ENCODE measurements around the gene PIAS4. TPM values are rescaled to one million over a fixed set of nuclear protein-coding genes. Genes with fewer than 3 reads are reported as not detected.

PIAS4 gene
- total RNA-seq, 1 donor from 2014 or later, result 17.0 TPM

GRCh38 chr19:4012092-4012974 is 4.8 kb downstream of the PIAS4 start:
- no peak overlapping the region for H3K27ac Mint-ChIP-seq

GRCh38 chr19:4012975-4013634 is 5.6 kb downstream of the PIAS4 start:
- Histone ChIP-seq H3K27me3 (no peaks in the 10 kb centered on the region), H3K4me1 (peaks cover 13% of the 10 kb centered on the region), H3K9me3 (ENCODE audit: low read depth) (no peaks in the 10 kb centered on the region), H4K20me1 (ENCODE audit: low read depth) (peaks cover 83% of the 10 kb centered on the region), H2AFZ (replicated peaks) (no peak overlapping the region), H3K27ac (no peak overlapping the region), H3K79me2 (ENCODE audit: low read depth) (peaks cover 90% of the 10 kb centered on the region), H3K4me3 (no peak overlapping the region), H3K36me3 (no peaks in the 10 kb centered on the region), H3K4me2 (no peak overlapping the region), H3F3A (ENCODE audit: low read depth) (no peaks in the 10 kb centered on the region), H3K9ac (no peak overlapping the region)
- Mint-ChIP-seq H3K4me3 (no peak overlapping the region), H3K27me3 (ENCODE audit: insufficient read depth, low read depth) (peaks cover 10% of the 10 kb centered on the region), H3K9me3 (no peaks in the 10 kb centered on the region), H3K36me3 (peaks cover 6% of the 10 kb centered on the region), H3K4me1 (peaks cover 20% of the 10 kb centered on the region), H3K27ac (no peak overlapping the region)
- TF ChIP-seq EZH2phosphoT487 (IDR thresholded peaks at IDR 0.05), result no peak
- no peak for TF ChIP-seq CTCF (IDR thresholded peaks at IDR 0.05)
- no peak for TF ChIP-seq EZH2 (IDR thresholded peaks at IDR 0.05)
- DNase-seq (ENCODE audit: low spot score), result no peak

More at GRCh38 chr19:4012092-4012974, 4.8 kb downstream of the PIAS4 start:
- Mint-ChIP-seq H3K4me1 (peaks cover 20% of the 10 kb centered on the region), H3K27me3 (ENCODE audit: insufficient read depth, low read depth) (peaks cover 10% of the 10 kb centered on the region), H3K9me3 (no peaks in the 10 kb centered on the region), H3K4me3 (no peak overlapping the region), H3K36me3 (peaks cover 6% of the 10 kb centered on the region)
- Histone ChIP-seq H3K27me3 (no peaks in the 10 kb centered on the region), H3K4me3 (no peak overlapping the region), H3F3A (ENCODE audit: low read depth) (no peaks in the 10 kb centered on the region), H3K4me1 (peaks cover 13% of the 10 kb centered on the region), H3K79me2 (ENCODE audit: low read depth) (peaks cover 89% of the 10 kb centered on the region), H3K9ac (no peak overlapping the region), H2AFZ (replicated peaks) (no peak overlapping the region), H3K9me3 (ENCODE audit: low read depth) (no peaks in the 10 kb centered on the region), H3K27ac (no peak overlapping the region), H3K4me2 (no peak overlapping the region), H4K20me1 (ENCODE audit: low read depth) (peaks cover 80% of the 10 kb centered on the region), H3K36me3 (no peaks in the 10 kb centered on the region)
- TF ChIP-seq EZH2 (IDR thresholded peaks at IDR 0.05), result no peak
- TF ChIP-seq CTCF (IDR thresholded peaks at IDR 0.05), result no peak
- TF ChIP-seq EZH2phosphoT487 (IDR thresholded peaks at IDR 0.05), result no peak
- no peak for DNase-seq (ENCODE audit: low spot score)

- peaks cover 83% of the 10 kb centered on the region for H4K20me1 ChIP-seq (ENCODE audit: low read depth)
- Mint-ChIP-seq H3K9me3 (no peaks in the 10 kb centered on the region), H3K4me3 (no peak overlapping the region), H3K4me1 (peaks cover 13% of the 10 kb centered on the region), H3K27ac (no peak overlapping the region), H3K27me3 (ENCODE audit: insufficient read depth, low read depth) (peaks cover 5% of the 10 kb centered on the region), H3K36me3 (peaks cover 4% of the 10 kb centered on the region)
- H3K9ac ChIP-seq, result no peak overlapping the region
- no peak overlapping the region for H2AFZ ChIP-seq (replicated peaks)
- H3K27me3 ChIP-seq, result no peaks in the 10 kb centered on the region
- H3K79me2 ChIP-seq (ENCODE audit: low read depth), result peaks cover 90% of the 10 kb centered on the region
- no peak overlapping the region for H3K4me3 ChIP-seq
- H3K9me3 ChIP-seq (ENCODE audit: low read depth), result no peaks in the 10 kb centered on the region
- TF ChIP-seq EZH2 (IDR thresholded peaks at IDR 0.05), result no peak
- no peak for TF ChIP-seq CTCF (IDR thresholded peaks at IDR 0.05)
- TF ChIP-seq EZH2phosphoT487 (IDR thresholded peaks at IDR 0.05), result no peak
- H3F3A ChIP-seq (ENCODE audit: low read depth), result no peaks in the 10 kb centered on the region
- H3K4me2 ChIP-seq, result no peak overlapping the region
- H3K27ac ChIP-seq, result no peak overlapping the region
- H3K4me1 ChIP-seq, result peaks cover 7% of the 10 kb centered on the region
- no peak for DNase-seq (ENCODE audit: low spot score)
- H3K36me3 ChIP-seq, result no peaks in the 10 kb centered on the region
These were observed 6.5 kb downstream of the PIAS4 start for GRCh38 chr19:4013886-4014540.
